Fibroblast of peridontal ligament (primary cell): ENCODE results near the gene CD200R1L.

Experiments used
- DNase-seq: peaks from one replicate; pipeline ENCODE4 v3.0.0-alpha.2; 2010; ENCODE audit errors: extremely low read depth

The CD200R1L gene

GRCh38 chr3:112818289-112818688 lies 28.4 kb downstream of the CD200R1L start:
- peak; percentile 84 for DNase-seq

GRCh38 chr3:112817797-112818196 lies 28.9 kb downstream of the CD200R1L start:
- no peak for DNase-seq

DNA sequence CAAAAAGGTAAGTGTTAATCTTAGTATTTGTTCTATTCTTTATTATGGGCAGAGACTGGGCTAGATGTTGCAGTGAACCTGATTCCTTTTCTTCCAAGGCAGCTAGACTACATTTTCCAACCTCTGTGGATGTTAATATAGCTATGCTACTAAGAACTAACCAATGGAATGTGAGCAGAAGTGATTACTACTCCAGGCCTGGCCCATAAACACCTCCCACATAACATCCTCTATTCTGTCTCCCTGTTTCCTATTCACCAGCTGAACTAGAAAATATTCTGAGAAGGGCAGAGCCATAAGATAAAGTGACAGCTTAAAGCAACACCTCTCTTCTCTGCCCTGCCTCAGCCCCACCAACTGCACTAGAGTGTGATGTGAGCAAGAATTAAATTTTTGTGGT lies 29.4 kb downstream of the CD200R1L start:
- DNase-seq = no peak

DNA sequence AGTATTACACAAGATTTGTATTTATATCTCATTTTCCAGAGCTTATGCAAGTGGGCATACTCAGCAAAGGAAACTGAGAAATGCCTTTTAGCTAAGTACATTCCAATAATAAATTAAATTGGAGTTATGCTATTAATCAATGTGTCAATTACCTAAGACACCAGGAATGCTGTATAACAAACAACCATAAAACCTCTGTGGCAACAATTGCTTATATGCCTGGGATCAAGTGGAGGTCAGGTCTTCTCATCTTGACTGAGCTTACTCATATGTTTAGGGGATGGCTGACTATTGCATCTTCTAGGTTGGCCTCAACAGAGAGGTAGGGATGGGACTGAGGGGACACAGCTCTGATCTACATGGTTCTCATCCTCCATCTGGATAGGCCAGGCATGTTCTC lies 30.7 kb downstream of the CD200R1L start:
- no peak for DNase-seq

- peak; percentile 92 for DNase-seq
These were observed 32.4 kb downstream of the CD200R1L start for GRCh38 chr3:112814266-112814665.

GRCh38 chr3:112813723-112814171 lies 32.9 kb downstream of the CD200R1L start:
- no peak for DNase-seq

- DNase-seq = no peak
These were observed 33.6 kb downstream of the CD200R1L start for GRCh38 chr3:112813016-112813415.

GRCh38 chr3:112811917-112812660 lies 34.6 kb downstream of the CD200R1L start:
- no peak for DNase-seq

GRCh38 chr3:112811131-112811884 lies 35.4 kb downstream of the CD200R1L start:
- DNase-seq = peak; percentile 90

DNA sequence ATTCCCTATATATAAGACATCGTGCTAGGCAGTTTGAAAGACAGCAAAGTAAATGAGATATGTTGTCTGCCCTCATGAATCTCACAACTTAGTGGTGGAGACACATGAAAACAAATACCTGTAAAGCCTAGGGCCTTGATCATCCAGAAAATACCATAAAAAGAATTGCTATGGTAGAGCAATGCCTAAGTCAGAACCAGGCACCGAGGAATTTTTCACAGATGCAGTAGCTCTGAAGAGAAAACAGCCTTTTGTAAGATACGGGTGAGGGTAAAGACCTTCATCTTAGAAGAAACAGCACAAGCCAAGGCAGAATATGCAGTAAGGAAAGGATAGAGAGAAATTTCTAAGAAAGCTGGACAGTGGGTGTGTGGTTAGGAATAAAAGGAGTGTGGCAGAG lies 36.1 kb downstream of the CD200R1L start:
- DNase-seq = no peak

DNA sequence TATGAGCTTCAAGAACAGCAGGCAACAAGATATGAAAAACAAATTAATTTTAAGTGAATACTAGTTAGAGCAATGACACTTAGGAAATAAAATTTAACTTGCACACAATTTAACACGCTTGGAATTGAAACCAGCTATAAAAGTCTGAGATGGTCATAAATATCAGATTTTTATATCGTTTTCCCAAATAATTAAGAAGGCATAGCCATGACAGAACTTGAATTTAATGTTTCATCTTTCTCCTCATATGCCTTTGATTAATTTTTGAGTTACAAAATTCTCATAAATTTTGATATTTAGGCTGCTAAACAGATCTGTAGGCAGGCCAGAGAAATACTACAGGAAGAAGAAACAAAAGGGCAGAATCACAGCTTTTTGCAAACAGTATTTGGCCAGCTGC lies 38.5 kb downstream of the CD200R1L start:
- DNase-seq = no peak

GRCh38 chr3:112807685-112808084 lies 39.0 kb downstream of the CD200R1L start:
- no peak for DNase-seq

GRCh38 chr3:112806903-112807302 lies 39.8 kb downstream of the CD200R1L start:
- no peak for DNase-seq

DNA sequence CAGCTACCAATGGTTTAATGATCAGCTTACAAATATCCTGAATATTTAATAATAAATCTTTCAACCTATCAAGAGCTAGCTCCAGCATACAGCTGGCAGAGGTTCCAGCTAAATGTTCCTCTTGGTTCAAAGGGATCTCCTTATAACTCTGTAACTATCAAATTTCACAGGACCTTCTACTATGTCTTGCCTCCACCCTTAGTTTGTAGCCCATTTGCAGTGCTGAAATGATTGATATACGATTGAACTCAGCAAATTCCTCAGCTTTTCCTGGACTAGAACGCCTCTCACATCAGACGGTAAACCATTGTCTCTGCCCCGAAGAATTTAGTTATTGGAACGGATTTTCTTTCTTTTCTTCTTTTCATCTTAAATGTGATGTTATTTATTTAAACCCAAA lies 41.5 kb downstream of the CD200R1L start:
- no peak for DNase-seq

DNA sequence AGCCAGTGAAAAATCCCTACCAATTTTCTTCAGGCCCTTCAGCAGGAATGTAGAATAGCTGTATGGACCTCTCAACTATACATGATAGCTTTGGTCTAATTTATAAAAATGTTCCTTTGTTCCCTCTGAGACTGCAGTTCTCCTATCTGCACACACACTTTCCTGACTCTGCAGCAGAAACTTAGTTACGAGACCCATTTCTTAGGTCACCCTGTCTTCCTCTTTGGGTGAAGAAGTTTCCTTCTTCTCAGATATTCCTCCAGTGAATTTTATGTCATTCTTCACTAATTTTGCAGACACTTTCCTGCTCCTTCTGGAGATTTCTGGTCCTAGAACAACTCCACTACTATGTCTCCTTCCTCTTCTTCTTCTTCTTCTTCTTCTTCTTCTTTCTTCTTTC lies 42.6 kb downstream of the CD200R1L start:
- no peak for DNase-seq

GRCh38 chr3:112803467-112803866 lies 43.2 kb downstream of the CD200R1L start:
- DNase-seq = no peak

GRCh38 chr3:112802338-112802737 lies 44.3 kb downstream of the CD200R1L start:
- DNase-seq = no peak

- no peak for DNase-seq
These were observed 46.7 kb downstream of the CD200R1L start for GRCh38 chr3:112799946-112800345.

GRCh38 chr3:112794622-112795172 lies 52.0 kb downstream of the CD200R1L start:
- no peak for DNase-seq

DNA sequence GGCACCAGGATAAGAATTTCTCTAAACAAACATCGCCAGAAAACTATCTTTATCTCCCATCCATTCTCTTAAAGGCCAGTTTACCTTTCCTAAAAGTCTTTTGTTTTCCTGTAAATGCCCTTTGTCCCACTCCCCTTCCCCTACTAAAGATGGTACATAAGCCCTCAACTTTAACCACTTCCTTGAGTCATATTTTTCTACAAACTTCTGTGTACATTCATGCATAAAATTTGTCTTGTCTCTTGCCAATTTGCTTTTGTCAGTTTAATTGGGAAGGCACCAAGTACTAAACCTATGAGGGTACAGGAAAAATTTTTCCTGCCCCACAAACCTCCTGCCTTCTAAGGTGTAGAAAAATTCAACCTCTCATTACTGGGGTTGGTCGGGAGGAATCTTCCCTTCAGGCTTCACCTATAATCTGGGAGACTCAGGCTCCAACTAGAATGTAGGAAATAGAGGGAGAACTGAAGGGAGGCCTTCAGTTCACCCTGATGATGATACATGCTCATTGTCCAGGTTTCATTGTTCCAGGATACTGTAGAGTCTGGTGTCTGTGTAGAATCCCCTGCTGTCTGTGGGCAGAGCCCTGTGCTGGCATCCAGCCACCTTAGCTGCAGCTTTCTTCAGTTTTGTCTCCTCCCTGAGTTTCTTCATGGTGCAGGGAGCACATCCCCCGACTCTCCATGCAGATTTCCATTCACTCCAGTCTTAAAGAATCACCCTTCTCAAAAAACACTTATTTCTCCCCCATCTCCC lies 53.2 kb downstream of the CD200R1L start:
- DNase-seq = no peak

GRCh38 chr3:112791736-112792135 lies 54.9 kb downstream of the CD200R1L start:
- no peak for DNase-seq

GRCh38 chr3:112789787-112790186 lies 56.9 kb downstream of the CD200R1L start:
- no peak for DNase-seq
